Upper lobe of left lung (tissue), 4 donors: ENCODE measurements around the gene GRIK4.

ENCODE experiments used
- CTCF ChIP-seq, 6 experiments: fragments of 450-650 bp in 4 of 6; fragments of 200-600 bp in 2 of 6; sonication (generic) in 2 of 6; IDR thresholded peaks; one replicate each; pipeline ENCODE4 v1.5.1; 2016 to 2019; ENCODE audit warnings: antibody characterized with exemption in 6 of 6
- EP300 ChIP-seq, 4 donors: sonication (generic); formaldehyde crosslinking; IDR thresholded peaks; one replicate each; pipeline ENCODE4 v1.5.1; 2017; ENCODE audit warnings: antibody characterized with exemption in 4 of 4, control low read depth in 2 of 4

DNA sequence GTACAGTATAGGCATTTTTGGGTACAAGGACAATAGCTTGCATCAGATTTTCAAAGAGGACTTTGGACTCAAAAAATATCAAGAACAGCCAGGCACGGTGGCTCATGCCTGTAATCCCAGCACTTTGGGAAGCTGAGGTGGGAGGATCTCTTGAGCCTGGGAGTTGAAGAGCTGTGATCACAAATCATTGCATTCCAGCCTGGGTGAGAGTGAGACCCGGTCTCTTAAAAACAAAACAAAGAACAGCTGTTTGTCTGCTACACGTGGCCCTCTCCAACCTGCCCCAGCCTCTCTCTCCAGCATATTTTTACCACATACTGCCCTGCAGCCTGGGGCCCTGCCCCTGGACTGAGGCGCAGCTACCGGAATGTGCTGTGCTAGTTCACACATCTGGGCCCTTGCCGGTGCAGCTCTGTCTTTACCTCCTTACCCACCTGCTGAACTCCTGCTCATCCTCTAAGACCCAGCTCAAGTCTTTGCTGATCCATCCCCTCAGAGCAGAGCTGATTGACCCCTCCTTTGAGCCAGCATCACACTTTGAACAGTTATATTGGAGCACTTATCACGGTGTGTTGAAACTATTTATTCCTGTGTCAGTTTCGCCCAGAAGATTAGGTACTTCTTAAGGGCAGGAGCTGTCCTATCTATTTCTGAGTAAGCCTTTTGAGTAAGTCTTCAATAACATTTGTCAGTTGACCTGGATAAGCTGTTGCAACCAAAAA is 29.4 kb downstream of the GRIK4 start:
- TF ChIP-seq EP300 (IDR thresholded peaks at IDR 0.05): no peak
- TF ChIP-seq CTCF (IDR thresholded peaks at IDR 0.05): no peak
